Psoas muscle (tissue), 8 donors: ENCODE results near the gene CNTNAP2. TPM values are rescaled to one million over a fixed set of nuclear protein-coding genes. Genes with fewer than 3 reads are reported as not detected.

Source experiments
- ATAC-seq, 4 donors: fragments of 200-7000 bp; cut with Tn5 transposase; one replicate each; pipeline ENCODE4 v1.9.1; 2020; ENCODE audit warnings: moderate library complexity in 3 of 4, mild to moderate bottlenecking in 2 of 4
- DNase-seq, 2 donors: peaks; one replicate each; pipeline ENCODE4 v3.0.0-alpha.2; 2020
- H3K27ac ChIP-seq: fragments of 200-600 bp; one replicate; pipeline ENCODE4 v1.8.0; 2022
- H3K27me3 ChIP-seq, 3 donors: fragments of 200-600 bp in 1 of 3; one replicate each; pipeline versions ENCODE4 v1.6.1 to v1.8.0; 2013 to 2022; ENCODE audit warnings: low read length in 2 of 3, mild to moderate bottlenecking in 2 of 3, moderate library complexity in 1 of 3; ENCODE audit not compliant: insufficient read depth in 3 of 3
- H3K36me3 ChIP-seq, 2 donors: fragments of 200-600 bp in 1 of 2; one replicate each; pipeline versions ENCODE4 v1.6.1 to v1.8.0; 2013 to 2022; ENCODE audit warnings: low read depth in 1 of 2, mild to moderate bottlenecking in 1 of 2, moderate library complexity in 1 of 2; ENCODE audit not compliant: insufficient read depth in 1 of 2
- H3K4me1 ChIP-seq: fragments of 200-600 bp; one replicate; pipeline ENCODE4 v1.8.0; 2022
- H3K4me3 ChIP-seq: fragments of 200-600 bp; one replicate; pipeline ENCODE4 v1.8.0; 2022; ENCODE audit warnings: mild to moderate bottlenecking
- H3K9me3 ChIP-seq: fragments of 200-600 bp; one replicate; pipeline ENCODE4 v1.8.0; 2022
- WGBS, 3 donors: extraction: QIAGEN DNeasy Blood & Tissue Kit; methylation state at CpG; one replicate each; pipeline versions ENCODE4 v1.1.6 to v1.1.7; 2013; 5-methylcytosine and 5-hydroxymethylcytosine counted together
- intact Hi-C, 2 donors: fragments of 100-400 bp; cut with DNase I; formaldehyde crosslinking; loops; one replicate each; pipeline versions ENCODE4 v1.11.0 to v1.14.2; 2022
- polyA plus RNA-seq, 3 donors: library from polyadenylated mRNA; stranded (reverse); fragments of 200-250 nt; gene quantifications; one replicate each; pipeline ENCODE4 v1.2.3, GENCODE V29; 2013
- total RNA-seq, 4 donors: library from RNA; stranded (reverse); fragmentation: NEBNext Ultra II Directional in 2 of 4; extraction: Animal tissue kit (Norgen Biotek cat#: 25700) in 2 of 4; gene quantifications; one replicate each; pipeline versions ENCODE4 v1.2.1 to v1.2.4, GENCODE V29; 2021 to 2023
- TF ChIP-seq, protein P1 (sequence below): fragments of 200-600 bp; IDR thresholded peaks from one replicate; pipeline ENCODE4 v1.8.0; 2022; ENCODE audit warnings: antibody characterized with exemption
- donor health status: healthy with polysubstance abuse.
- donor health status: DM: no; HTN: no; CAD: no; lungs with moderate emphysema.
- donor health status: Bipolar disorder and iron deficiency.
- donor health status: healthy.
- donor health status: DM: yes; HTN: yes; CAD: no.
- donor health status: DM: no; HTN: no; CAD: no.
- donor health status: DM: no; HTN: no; CAD: no.
- donor health status: DM: yes; HTN: yes; CAD: no.

The CNTNAP2 gene
- total and polyA plus RNA-seq, 7 donors, result 0.01 to 0.13 TPM; not detected in 5

DNA sequence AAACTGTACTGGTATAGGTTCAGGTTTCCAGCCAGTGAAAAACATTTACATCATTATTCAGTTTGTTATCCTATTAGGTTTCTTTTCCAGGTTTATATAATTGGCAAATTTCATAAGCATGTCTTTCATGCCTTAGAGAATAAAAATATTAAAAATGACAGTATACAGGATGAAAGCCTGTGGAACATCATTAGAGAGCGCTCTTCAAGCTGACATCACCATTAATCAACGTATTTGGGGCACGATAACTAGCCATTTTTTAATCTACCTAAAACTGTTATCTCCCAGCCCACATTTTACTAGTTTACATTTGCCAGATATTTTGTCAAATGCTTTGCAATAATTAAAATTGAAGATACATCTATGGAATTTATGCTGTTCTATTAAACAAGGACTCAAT, 714.1 kb downstream of the CNTNAP2 start:
- intact Hi-C loops, result no loop called here
- no peaks in the 10 kb centered on the region for H3K27me3 ChIP-seq
- H3K9me3 ChIP-seq, result no peaks in the 10 kb centered on the region
- DNase-seq (no peak), ATAC-seq (no peak)
- H3K36me3 ChIP-seq, result no peaks in the 10 kb centered on the region
- no peaks in the 10 kb centered on the region for H3K4me1 ChIP-seq
- no peak overlapping the region for H3K4me3 ChIP-seq
- no peak overlapping the region for H3K27ac ChIP-seq
- 88 to 94% (median 90%) methylated on average over 3 of the region's 3 CpGs for WGBS, 3 donors
- TF ChIP-seq, protein P1, sequence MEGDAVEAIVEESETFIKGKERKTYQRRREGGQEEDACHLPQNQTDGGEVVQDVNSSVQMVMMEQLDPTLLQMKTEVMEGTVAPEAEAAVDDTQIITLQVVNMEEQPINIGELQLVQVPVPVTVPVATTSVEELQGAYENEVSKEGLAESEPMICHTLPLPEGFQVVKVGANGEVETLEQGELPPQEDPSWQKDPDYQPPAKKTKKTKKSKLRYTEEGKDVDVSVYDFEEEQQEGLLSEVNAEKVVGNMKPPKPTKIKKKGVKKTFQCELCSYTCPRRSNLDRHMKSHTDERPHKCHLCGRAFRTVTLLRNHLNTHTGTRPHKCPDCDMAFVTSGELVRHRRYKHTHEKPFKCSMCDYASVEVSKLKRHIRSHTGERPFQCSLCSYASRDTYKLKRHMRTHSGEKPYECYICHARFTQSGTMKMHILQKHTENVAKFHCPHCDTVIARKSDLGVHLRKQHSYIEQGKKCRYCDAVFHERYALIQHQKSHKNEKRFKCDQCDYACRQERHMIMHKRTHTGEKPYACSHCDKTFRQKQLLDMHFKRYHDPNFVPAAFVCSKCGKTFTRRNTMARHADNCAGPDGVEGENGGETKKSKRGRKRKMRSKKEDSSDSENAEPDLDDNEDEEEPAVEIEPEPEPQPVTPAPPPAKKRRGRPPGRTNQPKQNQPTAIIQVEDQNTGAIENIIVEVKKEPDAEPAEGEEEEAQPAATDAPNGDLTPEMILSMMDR, result no peak

DNA sequence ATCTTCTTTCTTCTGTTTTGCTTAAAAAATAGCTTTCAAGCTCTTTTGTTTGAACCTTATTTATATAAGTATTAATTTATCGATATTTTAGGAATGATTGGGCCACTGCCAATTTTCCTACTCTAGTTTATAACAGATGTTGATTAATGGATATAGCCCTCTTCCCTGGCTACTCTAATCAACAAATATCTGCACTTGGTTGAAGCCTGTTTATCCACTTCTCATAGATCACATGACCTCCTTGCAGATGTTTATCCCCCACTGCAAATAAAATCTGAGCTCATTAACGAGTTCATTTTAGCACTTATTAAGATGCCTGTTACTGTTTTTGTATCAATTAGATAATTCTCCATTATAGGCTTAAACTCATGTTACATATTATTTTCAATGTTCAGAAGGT, 715.3 kb downstream of the CNTNAP2 start:
- no peaks in the 10 kb centered on the region for H3K4me1 ChIP-seq
- DNase-seq, result no peak
- H3K36me3 ChIP-seq, result no peaks in the 10 kb centered on the region
- no peak overlapping the region for H3K27ac ChIP-seq
- no peaks in the 10 kb centered on the region for H3K27me3 ChIP-seq
- H3K9me3 ChIP-seq, result peaks cover 4% of the 10 kb centered on the region
- intact Hi-C loops, result no loop called here
- TF ChIP-seq, protein P1, result no peak
- no peak overlapping the region for H3K4me3 ChIP-seq
- 72 to 88% (median 82%) methylated on average over 2 of the region's 2 CpGs for WGBS, 3 donors
- no peak for ATAC-seq

DNA sequence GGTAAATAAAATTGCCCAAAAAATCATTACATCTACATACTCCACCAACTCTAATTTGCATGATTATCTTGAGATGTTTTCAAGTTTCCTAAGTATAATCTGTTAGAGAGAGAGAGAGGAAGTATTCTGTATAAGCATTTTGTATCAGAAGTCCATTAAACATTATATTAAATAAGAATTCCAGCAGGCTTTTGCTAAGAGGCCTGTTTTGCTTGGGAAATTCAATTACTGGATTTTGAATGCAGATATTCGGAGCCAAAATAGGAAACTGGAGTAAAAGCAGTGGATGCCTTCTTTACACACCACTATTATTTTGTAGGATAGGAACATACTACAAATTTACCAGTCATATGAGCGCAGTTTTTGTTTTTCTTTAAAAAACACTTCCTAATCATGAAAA, 727.8 kb downstream of the CNTNAP2 start:
- 83 to 90% (median 84%) methylated on average over 2 of the region's 2 CpGs for WGBS, 3 donors

DNA sequence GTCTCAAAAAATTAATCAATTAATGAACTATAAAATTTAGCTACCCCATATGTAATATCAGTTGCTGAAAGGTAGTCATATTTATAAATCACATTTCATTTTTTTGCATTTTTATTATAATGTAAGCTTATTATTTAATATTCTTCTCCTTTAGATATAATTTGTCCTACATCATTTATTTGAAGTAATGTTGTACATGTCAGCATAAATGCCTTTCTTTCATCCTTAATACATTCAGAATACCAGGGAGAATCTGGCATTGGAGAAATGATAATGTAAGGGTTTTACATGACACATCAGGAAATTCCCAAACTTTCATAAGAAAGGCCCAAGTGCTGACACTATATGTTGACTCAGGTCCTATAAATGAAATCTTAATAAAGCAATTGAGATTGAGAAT, 742.1 kb downstream of the CNTNAP2 start:
- Histone ChIP-seq H3K9me3 (no peaks in the 10 kb centered on the region), H3K4me3 (no peak overlapping the region), H3K27ac (no peak overlapping the region), H3K27me3 (no peaks in the 10 kb centered on the region), H3K4me1 (no peaks in the 10 kb centered on the region), H3K36me3 (no peaks in the 10 kb centered on the region)
- TF ChIP-seq, protein P1, result no peak
- no peak for DNase-seq
- intact Hi-C loops, result no loop called here
- ATAC-seq, result no peak

More for the DNA sequence above, 727.8 kb downstream of the CNTNAP2 start:
- H3K9me3 ChIP-seq, result no peaks in the 10 kb centered on the region
- H3K4me3 ChIP-seq, result no peak overlapping the region
- DNase-seq (no peak), ATAC-seq (no peak)
- no peaks in the 10 kb centered on the region for H3K4me1 ChIP-seq
- TF ChIP-seq, protein P1, result no peak
- H3K27me3 ChIP-seq, result no peaks in the 10 kb centered on the region
- intact Hi-C loops, result no loop called here
- no peak overlapping the region for H3K27ac ChIP-seq
- H3K36me3 ChIP-seq, result no peaks in the 10 kb centered on the region

DNA sequence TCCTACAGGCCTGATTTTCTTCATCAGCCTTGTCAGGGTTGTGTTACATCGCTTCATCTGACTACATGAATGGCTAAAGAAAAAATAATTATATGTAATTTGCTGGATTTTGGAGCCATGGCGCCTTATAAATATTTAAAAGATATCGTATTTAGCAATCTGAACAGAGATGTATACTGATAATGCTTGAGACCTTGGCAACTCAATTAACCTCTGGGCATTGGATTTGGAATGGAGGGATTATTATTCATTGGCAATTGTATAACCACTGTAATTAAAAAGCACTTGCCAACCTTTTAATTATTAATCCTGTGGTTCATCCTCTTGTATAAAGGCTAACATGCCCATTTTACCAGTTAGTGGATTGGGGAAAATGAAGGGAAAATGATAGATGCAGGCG, 745.1 kb downstream of the CNTNAP2 start:
- intact Hi-C loops, result no loop called here

More for the DNA sequence above, 745.1 kb downstream of the CNTNAP2 start:
- no peaks in the 10 kb centered on the region for H3K36me3 ChIP-seq
- H3K27me3 ChIP-seq, result no peaks in the 10 kb centered on the region
- no peaks in the 10 kb centered on the region for H3K9me3 ChIP-seq
- H3K4me1 ChIP-seq, result no peaks in the 10 kb centered on the region
- TF ChIP-seq, protein P1, result no peak
- 91 to 95% (median 95%) methylated on average over 4 of the region's 4 CpGs for WGBS, 3 donors
- no peak overlapping the region for H3K4me3 ChIP-seq
- ATAC-seq (no peak), DNase-seq (no peak)
- no peak overlapping the region for H3K27ac ChIP-seq
